Gastrocnemius medialis (tissue), 4 donors: Measurements from ENCODE around the gene B4GALT2. TPM values are rescaled to one million over a fixed set of nuclear protein-coding genes. Genes with fewer than 3 reads are reported as not detected.

Experiments
- ATAC-seq, 2 donors: fragments of 150-250 bp; one replicate each; pipeline ENCODE4 v1.9.1; 2016
- DNase-seq, 2 donors: peaks; one replicate each; pipeline ENCODE4 v3.0.0-alpha.2; 2019
- H3K27ac ChIP-seq, 4 donors: fragments of 200-600 bp; sonication (generic); 1 replicate in 1 of 4; 2 replicates in 3 of 4; pipeline ENCODE4 v1.5.1; 2016 to 2018; ENCODE audit warnings: mild to moderate bottlenecking in 2 of 4, moderate library complexity in 1 of 4
- H3K27me3 ChIP-seq, 3 donors: fragments of 200-600 bp; sonication (generic) in 2 of 3; 1 replicate in 1 of 3; 2 replicates in 2 of 3; pipeline versions ENCODE4 v1.5.1 to v1.6.0; 2016 to 2019; ENCODE audit warnings: mild to moderate bottlenecking in 1 of 3, moderate library complexity in 1 of 3
- H3K36me3 ChIP-seq, 2 donors: fragments of 200-600 bp; sonication (generic) in 1 of 2; one replicate each; pipeline ENCODE4 v1.5.1; 2017 to 2018
- H3K4me1 ChIP-seq, 2 donors: fragments of 200-600 bp; sonication (generic) in 1 of 2; one replicate each; pipeline ENCODE4 v1.5.1; 2016 to 2017; ENCODE audit warnings: mild to moderate bottlenecking in 2 of 2
- H3K4me3 ChIP-seq, 4 donors: fragments of 200-600 bp; sonication (generic) in 3 of 4; 1 replicate in 1 of 4; 2 replicates in 3 of 4; pipeline ENCODE4 v1.5.1; 2016 to 2019; ENCODE audit warnings: mild to moderate bottlenecking in 2 of 4
- H3K9me3 ChIP-seq, 3 donors: fragments of 200-600 bp; sonication (generic) in 2 of 3; 1 replicate in 1 of 3; 2 replicates in 2 of 3; pipeline ENCODE4 v1.5.1; 2016 to 2019
- POLR2A ChIP-seq, 2 donors: fragments of 450-650 bp; IDR thresholded peaks; one replicate each; pipeline ENCODE4 v1.6.1; 2017; ENCODE audit warnings: antibody characterized with exemption in 2 of 2, mild to moderate bottlenecking in 2 of 2, moderate library complexity in 2 of 2
- in situ Hi-C, 4 donors: fragments of 200-750 bp; cut with MboI; loops; one replicate each; pipeline versions ENCODE4 v1.15.0 to v1.8.0; 2017; ENCODE audit warnings: low sequenced_read_pairs in 4 of 4
- intact Hi-C: fragments of 100-400 bp; cut with DNase I; formaldehyde crosslinking; loops from one replicate; pipeline ENCODE4 v1.15.1; 2023; ENCODE audit warnings: low total_unique reads
- total RNA-seq, 4 donors: library from RNA; depleted of rRNA; stranded (reverse); fragments of >200 nt; gene quantifications; one replicate each; pipeline versions ENCODE4 v1.1.0 to v1.2.3, GENCODE V29; 2016
- TF ChIP-seq, protein P1 (sequence below), 5 experiments: fragments of 450-650 bp in 3 of 5; fragments of 200-600 bp in 2 of 5; sonication (generic) in 2 of 5; IDR thresholded peaks in 4 of 5; conservative IDR thresholded peaks in 1 of 5; 1 replicate in 4 of 5; 2 replicates in 1 of 5; pipeline ENCODE4 v1.5.1; 2016 to 2019; ENCODE audit warnings: antibody characterized with exemption in 5 of 5, mild to moderate bottlenecking in 3 of 5, moderate library complexity in 3 of 5

The B4GALT2 gene
- total RNA-seq, 4 donors from 2014 or later = 63.5 to 97.8 (median 72.1) TPM

- Histone ChIP-seq H3K9me3 (no peaks in the 10 kb centered on the region), H3K4me1 (peaks cover 21 to 39% of the 10 kb centered on the region in 2 donors), H3K4me3 (peak within 1 kb of the TSS; percentile 77 to 95 (median 88)), H3K27me3 (no peaks in the 10 kb centered on the region), H3K27ac (peak within 1 kb of the TSS; percentile 91 to 98 (median 96)), H3K36me3 (peaks cover 0 to 40% of the 10 kb centered on the region in 2 donors)
- intact Hi-C loops = loop anchor here (1.0 to 10.0 kb wide), 2 partner anchors 24 to 385 kb away; partner anchors contain the start of genes ERI3 and IPO13
- DNase-seq (peak; percentile 97 to 98), ATAC-seq (peak; percentile 82 to 89)
- TF ChIP-seq, protein P1, sequence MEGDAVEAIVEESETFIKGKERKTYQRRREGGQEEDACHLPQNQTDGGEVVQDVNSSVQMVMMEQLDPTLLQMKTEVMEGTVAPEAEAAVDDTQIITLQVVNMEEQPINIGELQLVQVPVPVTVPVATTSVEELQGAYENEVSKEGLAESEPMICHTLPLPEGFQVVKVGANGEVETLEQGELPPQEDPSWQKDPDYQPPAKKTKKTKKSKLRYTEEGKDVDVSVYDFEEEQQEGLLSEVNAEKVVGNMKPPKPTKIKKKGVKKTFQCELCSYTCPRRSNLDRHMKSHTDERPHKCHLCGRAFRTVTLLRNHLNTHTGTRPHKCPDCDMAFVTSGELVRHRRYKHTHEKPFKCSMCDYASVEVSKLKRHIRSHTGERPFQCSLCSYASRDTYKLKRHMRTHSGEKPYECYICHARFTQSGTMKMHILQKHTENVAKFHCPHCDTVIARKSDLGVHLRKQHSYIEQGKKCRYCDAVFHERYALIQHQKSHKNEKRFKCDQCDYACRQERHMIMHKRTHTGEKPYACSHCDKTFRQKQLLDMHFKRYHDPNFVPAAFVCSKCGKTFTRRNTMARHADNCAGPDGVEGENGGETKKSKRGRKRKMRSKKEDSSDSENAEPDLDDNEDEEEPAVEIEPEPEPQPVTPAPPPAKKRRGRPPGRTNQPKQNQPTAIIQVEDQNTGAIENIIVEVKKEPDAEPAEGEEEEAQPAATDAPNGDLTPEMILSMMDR (IDR thresholded peaks at IDR 0.05 in 4 of 5, conservative IDR thresholded peaks at IDR 0.05 in 1 of 5) = peak in 3 of 5 experiments; percentile 8 to 45 (median 18)
- TF ChIP-seq POLR2A (IDR thresholded peaks at IDR 0.05) = peak; percentile 56 to 69
- in situ Hi-C loops = no loop called here
These were observed 9.1 kb upstream of the B4GALT2 start, which contains the start of gene DPH2 for GRCh38 chr1:43969746-43970466. DPH2 (plus strand) TSS chr1:43970010; CDS start chr1:43970176, 166 bp downstream.

DNA sequence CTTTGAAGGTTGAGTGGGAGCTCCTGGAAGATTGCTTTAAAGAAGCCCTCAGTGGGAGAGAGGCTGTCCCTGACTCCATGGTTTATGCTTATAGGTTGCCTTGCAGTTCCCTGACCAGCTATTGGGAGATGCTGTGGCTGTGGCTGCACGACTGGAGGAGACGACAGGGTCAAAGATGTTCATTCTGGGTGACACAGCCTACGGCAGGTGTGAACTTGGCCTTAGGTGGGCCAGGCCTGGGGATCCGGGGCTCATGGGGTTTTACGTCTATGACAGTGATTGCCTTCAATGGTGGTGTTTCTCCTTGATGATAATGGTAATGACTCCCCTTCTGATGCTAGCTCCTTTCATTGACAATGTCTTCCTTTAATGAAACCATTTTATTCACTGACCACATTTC, 8.5 kb upstream of the B4GALT2 start:
- Histone ChIP-seq H3K4me1 (peaks cover 23 to 43% of the 10 kb centered on the region in 2 donors), H3K27me3 (no peaks in the 10 kb centered on the region), H3K27ac (peak overlapping the region; percentile 91 to 98 (median 96)), H3K4me3 (peak overlapping the region; percentile 77 to 95 (median 88)), H3K36me3 (peaks cover 0 to 34% of the 10 kb centered on the region in 2 donors), H3K9me3 (no peaks in the 10 kb centered on the region)
- ATAC-seq = no peak
- intact Hi-C loops = loop anchor here (10.0 kb wide), 1 partner anchor 384 kb away; the partner anchor contains the start of gene ERI3
- in situ Hi-C loops = no loop called here
- no peak for TF ChIP-seq POLR2A (IDR thresholded peaks at IDR 0.05)
- TF ChIP-seq, protein P1 (IDR thresholded peaks at IDR 0.05 in 4 of 5, conservative IDR thresholded peaks at IDR 0.05 in 1 of 5) = no peak
- DNase-seq = no peak

DNA sequence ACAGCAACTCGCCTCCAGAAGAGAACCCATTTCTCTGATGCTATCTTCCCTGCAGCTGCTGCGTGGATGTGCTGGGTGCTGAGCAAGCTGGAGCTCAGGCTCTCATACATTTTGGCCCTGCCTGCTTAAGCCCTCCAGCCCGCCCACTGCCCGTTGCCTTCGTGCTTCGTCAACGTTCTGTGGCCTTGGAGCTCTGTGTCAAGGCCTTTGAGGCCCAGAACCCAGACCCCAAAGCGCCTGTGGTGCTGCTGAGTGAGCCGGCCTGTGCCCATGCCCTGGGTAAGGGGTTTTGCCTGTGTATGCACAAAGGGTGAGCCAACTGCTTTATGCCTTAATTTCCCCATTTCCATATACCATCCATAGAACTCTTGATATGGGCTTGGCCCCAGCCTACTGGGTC, 8.1 kb upstream of the B4GALT2 start:
- TF ChIP-seq, protein P1 (IDR thresholded peaks at IDR 0.05 in 4 of 5, conservative IDR thresholded peaks at IDR 0.05 in 1 of 5) = no peak
- TF ChIP-seq POLR2A (IDR thresholded peaks at IDR 0.05) = no peak
- DNase-seq (no peak), ATAC-seq (no peak)
- H3K4me3 ChIP-seq = peak overlapping the region in 3 of 4 donors; percentile 77 to 91 (median 86)
- in situ Hi-C loops = no loop called here
- H3K9me3 ChIP-seq = no peaks in the 10 kb centered on the region
- intact Hi-C loops = loop anchor here (10.0 kb wide), 1 partner anchor 384 kb away; the partner anchor contains the start of gene ERI3
- peak overlapping the region; percentile 91 to 98 (median 96) for H3K27ac ChIP-seq
- H3K36me3 ChIP-seq = peaks cover 0 to 30% of the 10 kb centered on the region in 2 donors
- no peaks in the 10 kb centered on the region for H3K27me3 ChIP-seq
- peaks cover 27 to 47% of the 10 kb centered on the region in 2 donors for H3K4me1 ChIP-seq

- DNase-seq (peak; percentile 54 to 89), ATAC-seq (peak in 1 of 2 donors; percentile 10)
- peaks cover 33 to 52% of the 10 kb centered on the region in 2 donors for H3K4me1 ChIP-seq
- TF ChIP-seq POLR2A (IDR thresholded peaks at IDR 0.05) = no peak
- TF ChIP-seq, protein P1 (IDR thresholded peaks at IDR 0.05 in 4 of 5, conservative IDR thresholded peaks at IDR 0.05 in 1 of 5) = no peak
- in situ Hi-C loops = no loop called here
- H3K27me3 ChIP-seq = no peaks in the 10 kb centered on the region
- H3K9me3 ChIP-seq = no peaks in the 10 kb centered on the region
- H3K36me3 ChIP-seq = peaks cover 0 to 31% of the 10 kb centered on the region in 2 donors
- peak overlapping the region in 2 of 4 donors; percentile 86 to 91 for H3K4me3 ChIP-seq
- intact Hi-C loops = loop anchor here (10.0 kb wide), 1 partner anchor 383 kb away; the partner anchor contains the start of gene ERI3
- peak overlapping the region; percentile 91 to 98 (median 96) for H3K27ac ChIP-seq
These were observed 7.6 kb upstream of the B4GALT2 start for GRCh38 chr1:43971336-43971980.
